Sigmoid colon (tissue), 7 donors: ENCODE data around the gene ALOX5. TPM values are rescaled to one million over a fixed set of nuclear protein-coding genes. Genes with fewer than 3 reads are reported as not detected.

Experiments
- DNase-seq: peaks from one replicate; pipeline ENCODE4 v3.0.0-alpha.2; 2019
- H3K27ac ChIP-seq, 4 donors: fragments of 200-600 bp; sonication (generic); one replicate each; pipeline ENCODE4 v1.5.1; 2016 to 2019; ENCODE audit warnings: mild to moderate bottlenecking in 1 of 4
- H3K27me3 ChIP-seq, 3 donors: fragments of 200-600 bp; sonication (generic); one replicate each; pipeline ENCODE4 v1.5.1; 2019; ENCODE audit warnings: mild to moderate bottlenecking in 1 of 3
- H3K36me3 ChIP-seq, 4 donors: fragments of 200-600 bp; sonication (generic); one replicate each; pipeline ENCODE4 v1.5.1; 2016 to 2019
- H3K4me1 ChIP-seq, 4 donors: fragments of 200-600 bp; sonication (generic); one replicate each; pipeline ENCODE4 v1.5.1; 2017 to 2019
- H3K4me3 ChIP-seq, 4 donors: fragments of 200-600 bp; sonication (generic); one replicate each; pipeline ENCODE4 v1.5.1; 2017 to 2019; ENCODE audit warnings: mild to moderate bottlenecking in 2 of 4, moderate library complexity in 1 of 4
- H3K9me3 ChIP-seq, 4 donors: fragments of 200-600 bp in 3 of 4; sonication (generic) in 3 of 4; one replicate each; pipeline versions ENCODE4 v1.5.1 to v1.6.1; 2013 to 2019
- CTCF ChIP-seq, 4 experiments: fragments of 450-650 bp in 3 of 4; fragments of 200-600 bp in 1 of 4; IDR thresholded peaks; one replicate each; pipeline ENCODE4 v1.5.1; 2016 to 2019; ENCODE audit warnings: antibody characterized with exemption in 4 of 4, mild to moderate bottlenecking in 3 of 4, moderate library complexity in 2 of 4
- EP300 ChIP-seq, 4 donors: sonication (generic); formaldehyde crosslinking; IDR thresholded peaks; one replicate each; pipeline ENCODE4 v1.6.1; 2017; ENCODE audit warnings: antibody characterized with exemption in 4 of 4
- POLR2A ChIP-seq, 2 donors: fragments of 450-650 bp; IDR thresholded peaks; one replicate each; pipeline ENCODE4 v1.6.1; 2016; ENCODE audit warnings: antibody characterized with exemption in 2 of 2, mild to moderate bottlenecking in 2 of 2, moderate library complexity in 2 of 2
- POLR2AphosphoS5 ChIP-seq, 4 donors: sonication (generic); formaldehyde crosslinking; IDR thresholded peaks; one replicate each; pipeline ENCODE4 v1.6.1; 2017; ENCODE audit warnings: antibody characterized with exemption in 4 of 4
- WGBS, 2 donors: extraction: QIAGEN DNeasy Blood & Tissue Kit; methylation state at CpG; one replicate each; pipeline ENCODE4 v1.1.7; 2013; 5-methylcytosine and 5-hydroxymethylcytosine counted together
- intact Hi-C: fragments of 100-400 bp; cut with DNase I; formaldehyde crosslinking; loops from one replicate; pipeline ENCODE4 v1.15.1; 2023
- polyA plus RNA-seq, 3 donors: library from polyadenylated mRNA; stranded (reverse); fragments of 200-250 nt; gene quantifications; one replicate each; pipeline ENCODE4 v1.2.3, GENCODE V29; 2013
- total RNA-seq, 4 donors: library from RNA; depleted of rRNA; stranded (reverse); fragments of >200 nt; gene quantifications; one replicate each; pipeline ENCODE4 v1.1.0, GENCODE V29; 2016
- donor health status: healthy with polysubstance abuse.
- donor health status: Bipolar disorder and iron deficiency.
- donor health status: healthy.

Gene ALOX5
- total and polyA plus RNA-seq, 7 donors = 7.2 to 31.9 (median 23.2) TPM

DNA sequence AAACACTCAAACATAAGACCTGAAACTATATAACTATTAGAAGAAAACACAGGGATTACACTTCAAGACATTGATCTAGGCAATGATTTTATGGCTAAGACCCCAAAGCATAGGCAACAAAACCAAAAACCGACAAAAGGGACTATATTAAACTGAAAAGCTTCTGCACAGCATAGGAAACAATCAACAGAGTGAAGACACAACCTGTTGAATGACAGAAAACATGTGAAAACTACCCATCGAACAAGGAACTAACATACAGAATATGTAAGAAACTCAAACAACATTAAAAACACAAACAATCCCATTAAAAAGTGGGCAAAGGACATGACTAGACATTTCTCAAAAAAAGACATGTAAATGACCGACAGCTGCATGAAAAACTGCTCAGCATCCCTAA, 109.0 kb downstream of the ALOX5 start:
- no peak overlapping the region for H3K4me3 ChIP-seq
- TF ChIP-seq POLR2A (IDR thresholded peaks at IDR 0.05) = no peak
- TF ChIP-seq CTCF (IDR thresholded peaks at IDR 0.05) = no peak
- TF ChIP-seq EP300 (IDR thresholded peaks at IDR 0.05) = no peak
- TF ChIP-seq POLR2AphosphoS5 (IDR thresholded peaks at IDR 0.05) = no peak
- intact Hi-C loops = no loop called here
- no peaks in the 10 kb centered on the region for H3K27me3 ChIP-seq
- H3K9me3 ChIP-seq = no peaks in the 10 kb centered on the region
- no peak overlapping the region for H3K27ac ChIP-seq
- no peaks in the 10 kb centered on the region for H3K4me1 ChIP-seq
- H3K36me3 ChIP-seq = peaks cover 0 to 3% (median 0%) of the 10 kb centered on the region in 4 donors
- DNase-seq = no peak
- WGBS, 2 donors = 91 to 95% methylated on average over 3 of the region's 3 CpGs

- intact Hi-C loops = no loop called here
- H3K27me3 ChIP-seq = no peaks in the 10 kb centered on the region
- no peaks in the 10 kb centered on the region for H3K4me1 ChIP-seq
- no peaks in the 10 kb centered on the region for H3K9me3 ChIP-seq
- TF ChIP-seq POLR2AphosphoS5 (IDR thresholded peaks at IDR 0.05) (no peak), CTCF (IDR thresholded peaks at IDR 0.05) (no peak), POLR2A (IDR thresholded peaks at IDR 0.05) (no peak), EP300 (IDR thresholded peaks at IDR 0.05) (no peak)
- WGBS, 2 donors = 94 to 97% methylated on average over 2 of the region's 2 CpGs
- H3K36me3 ChIP-seq = peaks cover 0 to 12% (median 0%) of the 10 kb centered on the region in 4 donors
- H3K4me3 ChIP-seq = no peak overlapping the region
- H3K27ac ChIP-seq = no peak overlapping the region
- no peak for DNase-seq
Observed at GRCh38 chr10:45487735-45488134, 113.7 kb downstream of the ALOX5 start.

GRCh38 chr10:45488365-45488764, 114.3 kb downstream of the ALOX5 start:
- H3K27ac ChIP-seq = no peak overlapping the region
- H3K4me3 ChIP-seq = no peak overlapping the region
- no peaks in the 10 kb centered on the region for H3K4me1 ChIP-seq
- H3K36me3 ChIP-seq = peaks cover 0 to 12% (median 0%) of the 10 kb centered on the region in 4 donors
- H3K9me3 ChIP-seq = no peaks in the 10 kb centered on the region
- WGBS, 2 donors = 86 to 96% methylated on average over 10 of the region's 10 CpGs
- TF ChIP-seq POLR2AphosphoS5 (IDR thresholded peaks at IDR 0.05) (no peak), POLR2A (IDR thresholded peaks at IDR 0.05) (no peak), EP300 (IDR thresholded peaks at IDR 0.05) (no peak)
- no peaks in the 10 kb centered on the region for H3K27me3 ChIP-seq
- intact Hi-C loops = no loop called here
- DNase-seq = no peak

DNA sequence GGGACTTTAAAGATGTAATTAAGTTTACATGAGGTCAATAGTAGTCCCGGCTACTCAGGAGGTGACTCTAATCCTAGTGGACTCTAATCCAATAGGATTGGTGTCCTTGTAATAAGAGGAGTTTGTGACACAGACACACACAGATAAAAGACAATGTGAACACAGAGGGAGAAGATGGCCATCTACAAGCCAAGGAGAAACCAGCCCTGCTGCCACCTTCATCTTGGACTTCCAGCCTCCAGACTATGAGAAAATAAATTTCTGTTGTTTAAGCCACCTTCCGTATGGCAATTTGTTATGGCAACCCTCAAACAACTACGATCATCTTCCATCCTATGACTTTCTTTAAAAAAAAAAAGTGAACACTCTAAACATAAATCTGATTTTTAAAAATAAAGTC, 116.3 kb downstream of the ALOX5 start:
- Histone ChIP-seq H3K27me3 (no peaks in the 10 kb centered on the region), H3K36me3 (peaks cover 0 to 12% (median 0%) of the 10 kb centered on the region in 4 donors), H3K27ac (no peak overlapping the region), H3K4me1 (no peaks in the 10 kb centered on the region), H3K4me3 (no peak overlapping the region), H3K9me3 (peaks cover 0 to 2% (median 0%) of the 10 kb centered on the region in 4 donors)
- intact Hi-C loops = no loop called here
- TF ChIP-seq POLR2AphosphoS5 (IDR thresholded peaks at IDR 0.05) (no peak), POLR2A (IDR thresholded peaks at IDR 0.05) (no peak), EP300 (IDR thresholded peaks at IDR 0.05) (no peak), CTCF (IDR thresholded peaks at IDR 0.05) (no peak)
- 97 to 98% methylated on average over 3 of the region's 3 CpGs for WGBS, 2 donors
- no peak for DNase-seq

GRCh38 chr10:45491061-45491460, 117.0 kb downstream of the ALOX5 start:
- H3K9me3 ChIP-seq = peaks cover 0 to 8% (median 2%) of the 10 kb centered on the region in 4 donors
- H3K4me3 ChIP-seq = no peak overlapping the region
- TF ChIP-seq POLR2A (IDR thresholded peaks at IDR 0.05) (no peak), EP300 (IDR thresholded peaks at IDR 0.05) (no peak), CTCF (IDR thresholded peaks at IDR 0.05) (no peak)
- no peaks in the 10 kb centered on the region for H3K4me1 ChIP-seq
- intact Hi-C loops = no loop called here
- no peak overlapping the region for H3K27ac ChIP-seq
- DNase-seq = no peak
- H3K27me3 ChIP-seq = no peaks in the 10 kb centered on the region
- 85 to 91% methylated on average over 7 of the region's 7 CpGs for WGBS, 2 donors
- H3K36me3 ChIP-seq = peaks cover 0 to 12% (median 0%) of the 10 kb centered on the region in 4 donors

Other genes starting within 250 kb of the ALOX5 start
- under 1 TPM in 1 of 4 donors, not detected in 3; 0.16 TPM for gene OR13A1, start 58.6 kb upstream of the ALOX5 start, total RNA-seq
- gene OR13A1, start 58.6 kb upstream of the ALOX5 start, polyA plus RNA-seq = under 1 TPM in 1 of 3 donors, not detected in 2; 0.10 TPM